Measurements from ENCODE around the gene HSF2.
A peak's percentile ranks its signal among the peaks of the same experiment; 100 is the strongest.

HSF2 gene, protein sequence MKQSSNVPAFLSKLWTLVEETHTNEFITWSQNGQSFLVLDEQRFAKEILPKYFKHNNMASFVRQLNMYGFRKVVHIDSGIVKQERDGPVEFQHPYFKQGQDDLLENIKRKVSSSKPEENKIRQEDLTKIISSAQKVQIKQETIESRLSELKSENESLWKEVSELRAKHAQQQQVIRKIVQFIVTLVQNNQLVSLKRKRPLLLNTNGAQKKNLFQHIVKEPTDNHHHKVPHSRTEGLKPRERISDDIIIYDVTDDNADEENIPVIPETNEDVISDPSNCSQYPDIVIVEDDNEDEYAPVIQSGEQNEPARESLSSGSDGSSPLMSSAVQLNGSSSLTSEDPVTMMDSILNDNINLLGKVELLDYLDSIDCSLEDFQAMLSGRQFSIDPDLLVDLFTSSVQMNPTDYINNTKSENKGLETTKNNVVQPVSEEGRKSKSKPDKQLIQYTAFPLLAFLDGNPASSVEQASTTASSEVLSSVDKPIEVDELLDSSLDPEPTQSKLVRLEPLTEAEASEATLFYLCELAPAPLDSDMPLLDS

DNA sequence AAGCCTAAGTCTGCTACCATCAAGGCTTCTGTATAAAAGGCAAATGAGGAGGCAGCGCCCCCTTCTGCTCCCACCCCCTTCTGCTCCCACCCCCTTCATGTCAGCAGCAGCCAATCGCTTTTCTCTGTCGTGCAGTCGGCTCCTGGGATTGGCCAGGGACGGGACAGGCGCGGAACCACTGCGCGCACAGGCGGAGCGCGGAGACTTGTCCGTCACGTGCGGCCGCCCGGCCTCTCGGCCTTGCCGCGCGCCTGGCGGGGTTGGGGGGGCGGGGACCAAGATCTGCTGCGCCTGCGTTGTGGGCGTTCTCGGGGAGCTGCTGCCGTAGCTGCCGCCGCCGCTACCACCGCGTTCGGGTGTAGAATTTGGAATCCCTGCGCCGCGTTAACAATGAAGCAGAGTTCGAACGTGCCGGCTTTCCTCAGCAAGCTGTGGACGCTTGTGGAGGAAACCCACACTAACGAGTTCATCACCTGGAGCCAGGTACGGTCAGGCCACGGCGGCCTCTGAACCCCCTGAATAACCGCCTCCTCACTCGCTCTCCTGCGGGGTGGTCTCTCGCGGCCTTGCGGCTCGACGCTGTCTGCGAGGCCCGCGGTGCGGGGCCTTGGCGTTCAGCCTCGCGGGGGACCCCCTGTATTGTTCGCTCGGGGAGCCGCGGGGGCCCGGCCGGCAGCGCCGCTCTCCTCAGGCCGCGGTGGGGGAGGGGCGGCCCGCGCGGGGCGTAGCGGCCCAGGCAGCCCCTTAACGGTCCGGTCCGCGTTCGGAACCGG lies at the start of gene HSF2:
HSF2 (plus strand) TSS at position 305 of the 773 bp plus-strand sequence; CDS start at position 391, 86 bp downstream.
- H3K9ac ChIP-seq (ENCODE audit: low read length) = peak within 1 kb of the TSS; percentile 100
- no peaks in the 10 kb centered on the region for H3K9me2 ChIP-seq (ENCODE audit: low read depth, low read length)
- no peak for TF ChIP-seq EZH2 (IDR thresholded peaks at IDR 0.05; ENCODE audit: borderline replicate concordance, low read length)
- no peak for TF ChIP-seq CTCF (IDR thresholded peaks at IDR 0.05; ENCODE audit: low read length)
- peaks cover 27% of the 10 kb centered on the region for H3K4me1 ChIP-seq (ENCODE audit: insufficient read depth, low read length, severe bottlenecking)
- peaks cover 16% of the 10 kb centered on the region for H3K36me3 ChIP-seq (ENCODE audit: insufficient read depth, low read length)
- no peaks in the 10 kb centered on the region for H4K20me1 ChIP-seq (ENCODE audit: insufficient read depth, low read length)
- no peaks in the 10 kb centered on the region for H3K9me3 ChIP-seq (ENCODE audit: low read length)
- no peaks in the 10 kb centered on the region for H3F3A ChIP-seq (ENCODE audit: insufficient read depth, low read length)
- H3K27me3 ChIP-seq (ENCODE audit: insufficient read depth, low read length) = no peaks in the 10 kb centered on the region
- peak within 1 kb of the TSS; percentile 97 for H3K4me2 ChIP-seq (ENCODE audit: low read length)
- H2AFZ ChIP-seq (ENCODE audit: low read length) = peak within 1 kb of the TSS; percentile 30; the same call in 1 of the 2 replicates
- H3K27ac ChIP-seq (ENCODE audit: low read depth, low read length, poor library complexity, severe bottlenecking) = peak within 1 kb of the TSS; percentile 63
- peaks cover 50% of the 10 kb centered on the region for H3K79me2 ChIP-seq (ENCODE audit: insufficient read depth, low read length)
- peak within 1 kb of the TSS; percentile 100 for H3K4me3 ChIP-seq (ENCODE audit: low read depth, low read length, poor library complexity, severe bottlenecking)

DNA sequence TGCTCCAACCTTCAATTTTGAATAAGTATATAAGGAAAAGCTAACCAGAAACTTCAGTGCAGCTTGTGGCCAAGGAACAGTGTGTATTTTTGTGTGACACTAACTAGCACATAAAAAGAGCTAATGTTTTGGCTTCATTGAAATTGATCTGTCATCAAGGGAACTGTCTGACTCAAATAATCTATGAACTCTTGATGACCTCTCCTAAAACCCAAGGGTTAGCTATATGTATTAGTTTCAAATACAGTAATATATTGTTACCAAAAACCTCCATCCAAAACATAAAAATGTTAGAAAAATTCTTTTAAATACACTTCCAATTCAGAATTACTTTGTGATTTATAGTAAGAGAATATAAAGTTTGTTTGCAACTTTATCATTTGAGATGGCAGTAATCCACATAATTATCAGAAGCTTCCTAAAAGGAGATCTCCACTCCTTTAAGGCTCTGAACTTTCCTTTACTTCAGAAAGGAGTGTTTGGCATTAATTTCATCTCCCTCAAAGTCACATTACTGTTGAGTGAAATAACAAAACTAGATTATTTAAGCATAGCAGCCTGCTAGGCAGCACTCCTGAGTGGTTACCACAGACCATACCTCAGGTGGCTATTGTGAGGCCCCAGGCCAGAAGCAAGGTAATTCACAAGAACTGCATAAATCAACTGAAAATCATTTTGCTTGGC lies 46.3 kb upstream of the HSF2 start:
- Histone ChIP-seq H3K9ac (ENCODE audit: low read length) (no peak overlapping the region), H3K4me1 (ENCODE audit: insufficient read depth, low read length, severe bottlenecking) (no peaks in the 10 kb centered on the region), H3F3A (ENCODE audit: insufficient read depth, low read length) (no peaks in the 10 kb centered on the region), H3K79me2 (ENCODE audit: insufficient read depth, low read length) (no peaks in the 10 kb centered on the region), H3K27me3 (ENCODE audit: insufficient read depth, low read length) (no peaks in the 10 kb centered on the region), H4K20me1 (ENCODE audit: insufficient read depth, low read length) (no peaks in the 10 kb centered on the region), H3K4me2 (ENCODE audit: low read length) (no peak overlapping the region), H3K9me2 (ENCODE audit: low read depth, low read length) (no peaks in the 10 kb centered on the region), H3K4me3 (ENCODE audit: low read depth, low read length, poor library complexity, severe bottlenecking) (no peak overlapping the region), H2AFZ (ENCODE audit: low read length) (no peak overlapping the region), H3K36me3 (ENCODE audit: insufficient read depth, low read length) (no peaks in the 10 kb centered on the region), H3K9me3 (ENCODE audit: low read length) (no peaks in the 10 kb centered on the region), H3K27ac (ENCODE audit: low read depth, low read length, poor library complexity, severe bottlenecking) (no peak overlapping the region)
- TF ChIP-seq CTCF (IDR thresholded peaks at IDR 0.05; ENCODE audit: low read length) (no peak), EZH2 (IDR thresholded peaks at IDR 0.05; ENCODE audit: borderline replicate concordance, low read length) (no peak)

- Histone ChIP-seq H3K9me3 (ENCODE audit: low read length) (no peaks in the 10 kb centered on the region), H3K9ac (ENCODE audit: low read length) (no peak overlapping the region), H3K4me2 (ENCODE audit: low read length) (no peak overlapping the region), H3F3A (ENCODE audit: insufficient read depth, low read length) (no peaks in the 10 kb centered on the region), H3K9me2 (ENCODE audit: low read depth, low read length) (no peaks in the 10 kb centered on the region), H3K27ac (ENCODE audit: low read depth, low read length, poor library complexity, severe bottlenecking) (no peak overlapping the region), H3K36me3 (ENCODE audit: insufficient read depth, low read length) (no peaks in the 10 kb centered on the region), H3K4me1 (ENCODE audit: insufficient read depth, low read length, severe bottlenecking) (no peaks in the 10 kb centered on the region), H3K27me3 (ENCODE audit: insufficient read depth, low read length) (no peaks in the 10 kb centered on the region), H3K4me3 (ENCODE audit: low read depth, low read length, poor library complexity, severe bottlenecking) (no peak overlapping the region), H2AFZ (ENCODE audit: low read length) (no peak overlapping the region), H4K20me1 (ENCODE audit: insufficient read depth, low read length) (no peaks in the 10 kb centered on the region), H3K79me2 (ENCODE audit: insufficient read depth, low read length) (no peaks in the 10 kb centered on the region)
- no peak for TF ChIP-seq CTCF (IDR thresholded peaks at IDR 0.05; ENCODE audit: low read length)
- no peak for TF ChIP-seq EZH2 (IDR thresholded peaks at IDR 0.05; ENCODE audit: borderline replicate concordance, low read length)
Measured at GRCh38 chr6:122360809-122361208, 38.6 kb upstream of the HSF2 start.

Measured in OCI-LY1 (cell line).